ENCODE data around the gene ARPC5.

Gene ARPC5

GRCh38 chr1:183578856-183579255 is 56.7 kb downstream of the ARPC5 start:
- no peak overlapping the region for H3K4me3 ChIP-seq (ENCODE audit: low read depth, low read length)
- no peak for TF ChIP-seq CTCF (IDR thresholded peaks at IDR 0.05; ENCODE audit: low read depth, low read length, missing control alignments)
- in situ Hi-C loops (cut with HindIII; ENCODE audit: low sequenced_read_pairs) = no loop called here
- DNase-seq (ENCODE audit: low read depth) = no peak

- in situ Hi-C loops (cut with HindIII; ENCODE audit: low sequenced_read_pairs) = no loop called here
- no peak overlapping the region for H3K4me3 ChIP-seq (ENCODE audit: low read depth, low read length)
- TF ChIP-seq CTCF (IDR thresholded peaks at IDR 0.05; ENCODE audit: low read depth, low read length, missing control alignments) = no peak
- no peak for DNase-seq (ENCODE audit: low read depth)
Measured at GRCh38 chr1:183577897-183578465, 57.6 kb downstream of the ARPC5 start.

GRCh38 chr1:183576537-183576936 is 59.0 kb downstream of the ARPC5 start:
- no peak for DNase-seq (ENCODE audit: low read depth)
- in situ Hi-C loops (cut with HindIII; ENCODE audit: low sequenced_read_pairs) = no loop called here
- no peak overlapping the region for H3K4me3 ChIP-seq (ENCODE audit: low read depth, low read length)
- no peak for TF ChIP-seq CTCF (IDR thresholded peaks at IDR 0.05; ENCODE audit: low read depth, low read length, missing control alignments)

GRCh38 chr1:183575606-183576005 is 60.0 kb downstream of the ARPC5 start:
- no peak for DNase-seq (ENCODE audit: low read depth)
- in situ Hi-C loops (cut with HindIII; ENCODE audit: low sequenced_read_pairs) = no loop called here
- H3K4me3 ChIP-seq (ENCODE audit: low read depth, low read length) = no peak overlapping the region
- TF ChIP-seq CTCF (IDR thresholded peaks at IDR 0.05; ENCODE audit: low read depth, low read length, missing control alignments) = no peak

GRCh38 chr1:183572721-183573120 is 62.9 kb downstream of the ARPC5 start:
- TF ChIP-seq CTCF (IDR thresholded peaks at IDR 0.05; ENCODE audit: low read depth, low read length, missing control alignments) = no peak
- in situ Hi-C loops (cut with HindIII; ENCODE audit: low sequenced_read_pairs) = no loop called here
- no peak for DNase-seq (ENCODE audit: low read depth)
- no peak overlapping the region for H3K4me3 ChIP-seq (ENCODE audit: low read depth, low read length)

- TF ChIP-seq CTCF (IDR thresholded peaks at IDR 0.05; ENCODE audit: low read depth, low read length, missing control alignments) = no peak
- in situ Hi-C loops (cut with HindIII; ENCODE audit: low sequenced_read_pairs) = no loop called here
- no peak overlapping the region for H3K4me3 ChIP-seq (ENCODE audit: low read depth, low read length)
- DNase-seq (ENCODE audit: low read depth) = no peak
Measured at GRCh38 chr1:183571678-183572268, 63.8 kb downstream of the ARPC5 start.

Measured in astrocyte of the cerebellum (primary cell).